IMR-90 (cell line): ENCODE results near the gene HNRNPA3. TPM values are rescaled to one million over a fixed set of nuclear protein-coding genes. Genes with fewer than 3 reads are reported as not detected.
A peak's percentile ranks its signal among the peaks of the same experiment; 100 is the strongest.

Experiments used
- ATAC-seq: fragments of 200-7000 bp; cut with Tn5 transposase; 2 replicates; pipeline ENCODE4 v1.9.1; 2020; ENCODE audit warnings: low read depth, mild to moderate bottlenecking, moderate library complexity
- BruUV-seq: library from RNA; stranded (reverse); fragments of 400-500 nt; replicated peaks from 2 replicates; lab custom pipeline; 2021; lab: Mats Ljungman, UMichigan
- CTCF ChIA-PET: fragments of 300-600 bp; formaldehyde crosslinking; extraction: SDS; loops from one replicate; lab custom pipeline; 2021; ENCODE audit warnings: antibody characterized with exemption; lab: Yijun Ruan, JAX
- POLR2A ChIA-PET: fragments of 300-600 bp; sonication (Branson Sonifier 250); formaldehyde crosslinking; loops from one replicate; lab custom pipeline; 2022; ENCODE audit warnings: antibody characterized with exemption; ENCODE audit not compliant: unreplicated experiment; lab: Charles Lee
- DNase-seq: peaks from one replicate; pipeline ENCODE4 v3.0.0; 2013
- H2AFZ ChIP-seq: replicated peaks from 2 replicates; pipeline ENCODE3; 2013; ENCODE audit warnings: low read length, mild to moderate bottlenecking; ENCODE audit not compliant: poor library complexity
- H2AK5ac ChIP-seq: 2 replicates; pipeline ENCODE4 v1.6.1; 2013; ENCODE audit warnings: low read depth, low read length, inconsistent platforms
- H2AK9ac ChIP-seq: replicated peaks from 2 replicates; pipeline ENCODE3; 2013; ENCODE audit warnings: mild to moderate bottlenecking, low read depth, low read length, moderate library complexity; ENCODE audit not compliant: poor library complexity
- H2BK120ac ChIP-seq: 2 replicates; pipeline ENCODE4 v1.6.1; 2013; ENCODE audit warnings: low read depth, low read length, inconsistent platforms
- H2BK15ac ChIP-seq: 3 replicates; pipeline ENCODE4 v1.6.1; 2013; ENCODE audit warnings: low read depth, low read length, inconsistent platforms
- H2BK20ac ChIP-seq: 2 replicates; pipeline ENCODE4 v1.6.1; 2013; ENCODE audit warnings: low read depth, mild to moderate bottlenecking, inconsistent platforms, low read length, moderate library complexity
- H2BK5ac ChIP-seq: 2 replicates; pipeline ENCODE4 v1.6.1; 2013; ENCODE audit warnings: mild to moderate bottlenecking, low read depth, low read length, inconsistent platforms; ENCODE audit not compliant: poor library complexity, severe bottlenecking
- H3K14ac ChIP-seq: replicated peaks from 2 replicates; pipeline ENCODE4 v1.6.1; 2013; ENCODE audit warnings: low read depth, low read length, inconsistent platforms
- H3K18ac ChIP-seq: 2 replicates; pipeline ENCODE4 v1.6.1; 2013; ENCODE audit warnings: low read depth, low read length, control low read depth
- H3K23ac ChIP-seq: 2 replicates; pipeline ENCODE4 v1.6.1; 2013; ENCODE audit warnings: low read depth, low read length, inconsistent platforms
- H3K27ac ChIP-seq: 2 replicates; pipeline ENCODE4 v1.5.1; 2013; ENCODE audit warnings: mild to moderate bottlenecking, control low read depth, low read length; ENCODE audit not compliant: insufficient read depth
- H3K27me3 ChIP-seq: 2 replicates; pipeline ENCODE4 v1.6.1; 2013; ENCODE audit warnings: low read length; ENCODE audit not compliant: control insufficient read depth, insufficient read depth
- H3K36me3 ChIP-seq: 2 replicates; pipeline ENCODE4 v1.6.1; 2013; ENCODE audit warnings: low read length, mixed read lengths; ENCODE audit not compliant: control insufficient read depth, insufficient read depth
- H3K4ac ChIP-seq: 2 replicates; pipeline ENCODE4 v1.6.1; 2013; ENCODE audit warnings: low read depth, low read length, inconsistent platforms
- H3K4me1 ChIP-seq: 2 replicates; pipeline ENCODE4 v1.6.1; 2013; ENCODE audit warnings: low read length, mixed read lengths; ENCODE audit not compliant: control insufficient read depth, insufficient read depth
- H3K4me2 ChIP-seq: 2 replicates; pipeline ENCODE4 v1.6.1; 2013; ENCODE audit warnings: low read depth, mild to moderate bottlenecking, control low read depth, low read length, moderate library complexity
- H3K4me3 ChIP-seq: 2 replicates; pipeline ENCODE4 v1.5.1; 2013; ENCODE audit warnings: low read depth, mild to moderate bottlenecking, control low read depth, low read length, moderate library complexity; ENCODE audit not compliant: insufficient read depth
- H3K56ac ChIP-seq: 2 replicates; pipeline ENCODE4 v1.6.1; 2013; ENCODE audit warnings: low read length, inconsistent platforms; ENCODE audit not compliant: insufficient read depth; ENCODE audit errors: extremely low read depth
- H3K79me1 ChIP-seq, 2 experiments: 2 replicates each; pipeline ENCODE4 v1.6.1; 2013; ENCODE audit warnings: low read length in 2 of 2, inconsistent platforms in 1 of 2, low read depth in 1 of 2
- H3K9ac ChIP-seq: 2 replicates; pipeline ENCODE4 v1.6.1; 2013; ENCODE audit warnings: low read depth, low read length, control low read depth
- H3K9me1 ChIP-seq: 2 replicates; pipeline ENCODE4 v1.6.1; 2013; ENCODE audit warnings: low read length, inconsistent platforms; ENCODE audit not compliant: insufficient read depth
- H3K9me3 ChIP-seq: 2 replicates; pipeline ENCODE4 v1.6.1; 2013; ENCODE audit warnings: low read length; ENCODE audit not compliant: control insufficient read depth, insufficient read depth
- H4K20me1 ChIP-seq: 2 replicates; pipeline ENCODE4 v1.6.1; 2013; ENCODE audit warnings: low read length, inconsistent platforms; ENCODE audit not compliant: insufficient read depth
- H4K5ac ChIP-seq: 2 replicates; pipeline ENCODE4 v1.6.1; 2013; ENCODE audit warnings: mild to moderate bottlenecking, low read depth, low read length, control low read depth
- H4K8ac ChIP-seq, 2 experiments: 2 replicates each; pipeline ENCODE4 v1.6.1; 2013; ENCODE audit warnings: low read depth in 2 of 2, low read length in 2 of 2, control low read depth in 1 of 2, inconsistent platforms in 1 of 2
- H4K91ac ChIP-seq: 2 replicates; pipeline ENCODE4 v1.6.1; 2013; ENCODE audit warnings: low read depth, low read length, inconsistent platforms; ENCODE audit not compliant: insufficient read depth
- BHLHE40 ChIP-seq: fragments of 150-350 bp; IDR thresholded peaks from 2 replicates; pipeline ENCODE4 v1.6.1; 2016; ENCODE audit warnings: mild to moderate bottlenecking, low read depth, low read length
- CEBPB ChIP-seq: IDR thresholded peaks from 2 replicates; pipeline ENCODE4 v1.6.1; 2012; ENCODE audit warnings: low read depth, low read length, improper control_type of control experiment
- CHD1 ChIP-seq: IDR thresholded peaks from 2 replicates; pipeline ENCODE4 v1.6.1; 2012; ENCODE audit warnings: low read depth, low read length, improper control_type of control experiment
- ELK1 ChIP-seq: fragments of 150-350 bp; IDR thresholded peaks from 2 replicates; pipeline ENCODE4 v1.6.1; 2016; ENCODE audit warnings: low read depth, mild to moderate bottlenecking, low read length, moderate library complexity, borderline replicate concordance
- MXI1 ChIP-seq: IDR thresholded peaks from 2 replicates; pipeline ENCODE4 v1.6.1; 2012; ENCODE audit warnings: low read depth, mild to moderate bottlenecking, low read length, moderate library complexity, borderline replicate concordance
- NFE2L2 ChIP-seq: fragments of 150-350 bp; IDR thresholded peaks from 2 replicates; pipeline ENCODE4 v1.6.1; 2016; ENCODE audit warnings: low read depth, mild to moderate bottlenecking, low read length
- RAD21 ChIP-seq: IDR thresholded peaks from 2 replicates; pipeline ENCODE4 v1.6.1; 2012; ENCODE audit warnings: low read length, improper control_type of control experiment
- RCOR1 ChIP-seq: IDR thresholded peaks from 2 replicates; pipeline ENCODE4 v1.6.1; 2012; ENCODE audit warnings: mild to moderate bottlenecking, low read length, improper control_type of control experiment; ENCODE audit not compliant: insufficient replicate concordance
- RFX5 ChIP-seq: IDR thresholded peaks from 2 replicates; pipeline ENCODE4 v1.8.0; 2012; ENCODE audit warnings: low read depth, mild to moderate bottlenecking, low read length, moderate library complexity
- SMC3 ChIP-seq: fragments of 150-350 bp; IDR thresholded peaks from 2 replicates; pipeline ENCODE4 v1.6.1; 2016; ENCODE audit warnings: low read depth, mild to moderate bottlenecking, antibody characterized with exemption, low read length, moderate library complexity
- WGBS, 2 experiments: methylation state at CpG; one replicate each; pipeline versions ENCODE4 v1.1.5 to v1.1.7; 2013; ENCODE audit warnings: missing lambda C conversion rate in 2 of 2; ENCODE audit not compliant: insufficient read length in 1 of 2; ENCODE audit errors: extremely low coverage in 2 of 2; 5-methylcytosine and 5-hydroxymethylcytosine counted together
- dilution Hi-C: fragments of 300-500 bp; cut with HindIII; formaldehyde crosslinking; loops from one replicate; pipeline ENCODE4 v1.14.3; 2018; ENCODE audit warnings: low sequenced_read_pairs; ENCODE audit not compliant: unreplicated experiment
- in situ Hi-C: fragments of 300-500 bp; cut with MboI; formaldehyde crosslinking; loops from 3 replicates; pipeline ENCODE4 v1.14.3; 2019; ENCODE audit warnings: low sequenced_read_pairs, inconsistent platforms, mixed read lengths
- intact Hi-C: fragments of 100-400 bp; cut with micrococcal nuclease; formaldehyde crosslinking; loops from 2 replicates; pipeline ENCODE4 v1.10.0; 2022
- polyA plus RNA-seq, 3 experiments: library from polyadenylated mRNA; depleted of rRNA; stranded (reverse); fragments of >200 nt; gene quantifications; 2 replicates each; pipeline ENCODE4 v1.2.3, GENCODE V29; 2012; ENCODE audit warnings: low replicate concordance in 1 of 3
- total RNA-seq: library from RNA; depleted of rRNA; stranded (reverse); fragments of >200 nt; gene quantifications from 2 replicates; pipeline ENCODE4 v1.2.3, GENCODE V29; 2012
- TF ChIP-seq, protein P1 (sequence below): fragments of 150-350 bp; IDR thresholded peaks from 2 replicates; pipeline ENCODE4 v1.6.1; 2017; ENCODE audit warnings: mild to moderate bottlenecking, antibody characterized with exemption, low read length, low read depth
- TF ChIP-seq, protein P2 (sequence below): conservative IDR thresholded peaks from 2 replicates; pipeline ENCODE4 v1.5.1; 2012; ENCODE audit warnings: mild to moderate bottlenecking, low read depth, low read length, improper control_type of control experiment

HNRNPA3 gene
- total and polyA plus RNA-seq, 2 of the 4 experiments (the other 2 are of a cell fraction) = 18.6 to 111 TPM

- no peak overlapping the region for H3K27ac ChIP-seq
- peaks cover 7% of the 10 kb centered on the region for H3K4me1 ChIP-seq
- peak overlapping the region; percentile 20; the same call in 1 of the 2 replicates for H2BK120ac ChIP-seq
- ATAC-seq (no peak), DNase-seq (no peak)
- intact Hi-C loops = no loop called here
- no TSS peak for BruUV-seq
- H4K91ac ChIP-seq = no peak overlapping the region
- peak overlapping the region; percentile 35; the same call in 1 of the 2 replicates for H2AK5ac ChIP-seq
- H3K9me3 ChIP-seq = no peaks in the 10 kb centered on the region
- dilution Hi-C loops = no loop called here
- peak overlapping the region; percentile 60; the same call in 1 of the 2 replicates for H3K18ac ChIP-seq
- no peak overlapping the region for H3K56ac ChIP-seq
- WGBS, 2 experiments = no CpG with 5 or more reads among the region's 1 CpG
- no peak overlapping the region for H3K9ac ChIP-seq
- ChIA-PET POLR2A (interaction anchor here (1.2 kb wide), 1 partner anchor 8 kb away, joined by 5 read pairs; no protein-coding TSS in a partner anchor), CTCF (interaction anchor here (1.1 kb wide), 1 partner anchor 71 kb away, joined by 3 read pairs; no protein-coding TSS in a partner anchor)
- H3K4me2 ChIP-seq = no peak overlapping the region
- H3K4me3 ChIP-seq = no peak overlapping the region
- no peaks in the 10 kb centered on the region for H3K27me3 ChIP-seq
- no peak overlapping the region for H2AK9ac ChIP-seq
- no peak overlapping the region for H3K4ac ChIP-seq
- 0 out of 2 replicates have a peak overlapping the region, but pooled peaks have one; percentile 43 for H4K5ac ChIP-seq
- H3K36me3 ChIP-seq = no peaks in the 10 kb centered on the region
- no peak overlapping the region for H3K14ac ChIP-seq
- H3K9me1 ChIP-seq = no peaks in the 10 kb centered on the region
- peak overlapping the region; percentile 39; the same call in 1 of the 3 replicates for H2BK15ac ChIP-seq
- H2AFZ ChIP-seq = no peak overlapping the region
- in situ Hi-C loops = no loop called here
- H4K8ac ChIP-seq = 0 out of 4 replicates have a peak overlapping the region, but pooled peaks of 1 of the 2 experiments have one; percentile 20
- no peaks in the 10 kb centered on the region for H4K20me1 ChIP-seq
- TF ChIP-seq MXI1 (no peak), RFX5 (no peak), CEBPB (no peak), RAD21 (no peak), ELK1 (no peak), SMC3 (no peak), BHLHE40 (no peak), RCOR1 (no peak), NFE2L2 (no peak), CHD1 (no peak)
- TF ChIP-seq, protein P1, sequence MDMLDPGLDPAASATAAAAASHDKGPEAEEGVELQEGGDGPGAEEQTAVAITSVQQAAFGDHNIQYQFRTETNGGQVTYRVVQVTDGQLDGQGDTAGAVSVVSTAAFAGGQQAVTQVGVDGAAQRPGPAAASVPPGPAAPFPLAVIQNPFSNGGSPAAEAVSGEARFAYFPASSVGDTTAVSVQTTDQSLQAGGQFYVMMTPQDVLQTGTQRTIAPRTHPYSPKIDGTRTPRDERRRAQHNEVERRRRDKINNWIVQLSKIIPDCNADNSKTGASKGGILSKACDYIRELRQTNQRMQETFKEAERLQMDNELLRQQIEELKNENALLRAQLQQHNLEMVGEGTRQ = no peak
- TF ChIP-seq, protein P2, sequence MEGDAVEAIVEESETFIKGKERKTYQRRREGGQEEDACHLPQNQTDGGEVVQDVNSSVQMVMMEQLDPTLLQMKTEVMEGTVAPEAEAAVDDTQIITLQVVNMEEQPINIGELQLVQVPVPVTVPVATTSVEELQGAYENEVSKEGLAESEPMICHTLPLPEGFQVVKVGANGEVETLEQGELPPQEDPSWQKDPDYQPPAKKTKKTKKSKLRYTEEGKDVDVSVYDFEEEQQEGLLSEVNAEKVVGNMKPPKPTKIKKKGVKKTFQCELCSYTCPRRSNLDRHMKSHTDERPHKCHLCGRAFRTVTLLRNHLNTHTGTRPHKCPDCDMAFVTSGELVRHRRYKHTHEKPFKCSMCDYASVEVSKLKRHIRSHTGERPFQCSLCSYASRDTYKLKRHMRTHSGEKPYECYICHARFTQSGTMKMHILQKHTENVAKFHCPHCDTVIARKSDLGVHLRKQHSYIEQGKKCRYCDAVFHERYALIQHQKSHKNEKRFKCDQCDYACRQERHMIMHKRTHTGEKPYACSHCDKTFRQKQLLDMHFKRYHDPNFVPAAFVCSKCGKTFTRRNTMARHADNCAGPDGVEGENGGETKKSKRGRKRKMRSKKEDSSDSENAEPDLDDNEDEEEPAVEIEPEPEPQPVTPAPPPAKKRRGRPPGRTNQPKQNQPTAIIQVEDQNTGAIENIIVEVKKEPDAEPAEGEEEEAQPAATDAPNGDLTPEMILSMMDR = no peak
- no peak overlapping the region for H2BK5ac ChIP-seq
- H3K23ac ChIP-seq = no peak overlapping the region
- peak overlapping the region; percentile 11; the same call in 1 of the 2 replicates for H2BK20ac ChIP-seq
- H3K79me1 ChIP-seq = no peaks in the 10 kb centered on the region
Observed at GRCh38 chr2:177271981-177272666, 59.5 kb downstream of the HNRNPA3 start.
